SK-N-SH treated with all-trans-retinoic acid at 6 μM for 48 hours (cell line): Measurements from ENCODE around the gene BRF1.

Experiments
- SNAI2 ChIP-seq: fragments of 250-450 bp; sonication (Bioruptor Pico); IDR thresholded peaks from 2 replicates; pipeline ENCODE4 v1.5.0; 2020; ENCODE audit warnings: mild to moderate bottlenecking, moderate library complexity
- TF ChIP-seq, protein P1 (sequence below): fragments of 250-450 bp; sonication (Bioruptor Pico); IDR thresholded peaks from 2 replicates; pipeline ENCODE4 v1.5.0; 2020; ENCODE audit warnings: mild to moderate bottlenecking, moderate library complexity

DNA sequence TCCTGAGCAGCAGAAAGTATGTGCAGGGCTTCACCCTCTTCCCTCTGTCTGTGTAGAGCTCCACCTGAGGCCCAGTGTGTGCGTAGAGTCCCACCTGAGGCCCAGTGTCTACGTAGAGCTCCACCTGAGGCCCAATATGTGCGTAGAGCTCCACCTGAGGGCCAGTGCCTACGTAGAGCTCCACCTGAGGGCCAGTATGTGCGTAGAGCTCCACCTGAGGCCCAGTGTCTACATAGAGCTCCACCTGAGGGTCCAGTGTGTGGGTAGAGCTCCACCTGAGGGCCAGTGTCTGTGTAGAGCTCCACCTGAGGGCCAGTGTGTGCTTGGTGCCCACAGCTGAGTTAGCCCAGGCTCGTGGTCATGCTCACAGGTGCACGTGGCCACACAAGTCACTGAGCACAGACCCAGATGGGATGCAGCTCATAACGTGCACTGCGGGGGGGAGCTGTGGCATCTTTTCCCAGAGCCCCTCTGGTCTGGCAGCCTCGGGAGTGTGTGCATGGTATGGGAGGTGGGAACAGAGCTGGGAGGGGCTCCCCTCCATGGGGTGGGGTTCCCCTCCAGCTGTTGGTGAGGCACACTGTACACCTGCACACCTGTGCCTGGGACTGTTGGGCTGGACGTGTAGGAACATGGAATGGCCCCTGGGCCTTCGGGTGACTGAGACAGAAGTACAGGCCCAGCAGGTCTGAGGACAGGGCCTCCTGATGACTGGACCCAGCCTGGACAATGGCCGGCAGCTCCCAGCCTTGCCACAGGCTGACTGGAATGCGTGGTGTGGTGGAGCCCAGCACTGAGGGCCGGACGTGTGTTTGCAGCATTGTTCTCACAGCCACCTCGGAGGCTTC is 33.8 kb upstream of the BRF1 start:
- TF ChIP-seq, protein P1, sequence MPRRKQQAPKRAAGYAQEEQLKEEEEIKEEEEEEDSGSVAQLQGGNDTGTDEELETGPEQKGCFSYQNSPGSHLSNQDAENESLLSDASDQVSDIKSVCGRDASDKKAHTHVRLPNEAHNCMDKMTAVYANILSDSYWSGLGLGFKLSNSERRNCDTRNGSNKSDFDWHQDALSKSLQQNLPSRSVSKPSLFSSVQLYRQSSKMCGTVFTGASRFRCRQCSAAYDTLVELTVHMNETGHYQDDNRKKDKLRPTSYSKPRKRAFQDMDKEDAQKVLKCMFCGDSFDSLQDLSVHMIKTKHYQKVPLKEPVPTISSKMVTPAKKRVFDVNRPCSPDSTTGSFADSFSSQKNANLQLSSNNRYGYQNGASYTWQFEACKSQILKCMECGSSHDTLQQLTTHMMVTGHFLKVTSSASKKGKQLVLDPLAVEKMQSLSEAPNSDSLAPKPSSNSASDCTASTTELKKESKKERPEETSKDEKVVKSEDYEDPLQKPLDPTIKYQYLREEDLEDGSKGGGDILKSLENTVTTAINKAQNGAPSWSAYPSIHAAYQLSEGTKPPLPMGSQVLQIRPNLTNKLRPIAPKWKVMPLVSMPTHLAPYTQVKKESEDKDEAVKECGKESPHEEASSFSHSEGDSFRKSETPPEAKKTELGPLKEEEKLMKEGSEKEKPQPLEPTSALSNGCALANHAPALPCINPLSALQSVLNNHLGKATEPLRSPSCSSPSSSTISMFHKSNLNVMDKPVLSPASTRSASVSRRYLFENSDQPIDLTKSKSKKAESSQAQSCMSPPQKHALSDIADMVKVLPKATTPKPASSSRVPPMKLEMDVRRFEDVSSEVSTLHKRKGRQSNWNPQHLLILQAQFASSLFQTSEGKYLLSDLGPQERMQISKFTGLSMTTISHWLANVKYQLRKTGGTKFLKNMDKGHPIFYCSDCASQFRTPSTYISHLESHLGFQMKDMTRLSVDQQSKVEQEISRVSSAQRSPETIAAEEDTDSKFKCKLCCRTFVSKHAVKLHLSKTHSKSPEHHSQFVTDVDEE (CRISPR knock-in tag) = no peak
- no peak for TF ChIP-seq SNAI2 (CRISPR knock-in tag)
